B cell (primary cell): ENCODE measurements around the gene ANGPTL2. TPM values are rescaled to one million over a fixed set of nuclear protein-coding genes. Genes with fewer than 3 reads are reported as not detected.

Source experiments
- ATAC-seq: fragments of 200-7000 bp; cut with Tn5 transposase; one replicate; pipeline ENCODE4 v1.10.0; 2021; ENCODE audit warnings: low read depth, mild to moderate bottlenecking, moderate number of reproducible peaks, moderate library complexity
- CTCF ChIA-PET: fragments of 350-600 bp; sonication (Branson Sonifier 250); formaldehyde crosslinking; loops from one replicate; lab custom pipeline; 2021; ENCODE audit warnings: antibody characterized with exemption, inconsistent platforms; lab: Charles Lee
- POLR2A ChIA-PET: fragments of 350-600 bp; sonication (Branson Sonifier 250); formaldehyde crosslinking; loops from one replicate; lab custom pipeline; 2021; ENCODE audit warnings: antibody characterized with exemption; lab: Charles Lee
- DNase-seq: peaks from one replicate; pipeline ENCODE4 v3.0.0; 2013
- H2AFZ ChIP-seq: 2 replicates; pipeline ENCODE4 v1.6.1; 2012; ENCODE audit warnings: mild to moderate bottlenecking, low read depth, low read length; ENCODE audit not compliant: insufficient read depth, poor library complexity, severe bottlenecking
- H3K27ac ChIP-seq, 2 donors: 1 replicate in 1 of 2; 2 replicates in 1 of 2; pipeline ENCODE4 v1.5.1; 2012 to 2013; ENCODE audit warnings: low read length in 2 of 2, mild to moderate bottlenecking in 2 of 2, moderate library complexity in 1 of 2
- H3K27me3 ChIP-seq, 4 experiments: fragments of 200-600 bp in 1 of 4; sonication (generic) in 1 of 4; replicated peaks in 1 of 4; 1 replicate in 2 of 4; 2 replicates in 2 of 4; pipeline versions ENCODE4 v1.6.1 to v1.7.0; 2013 to 2016; ENCODE audit warnings: low read length in 3 of 4, mild to moderate bottlenecking in 2 of 4, mixed read lengths in 1 of 4, moderate library complexity in 1 of 4; ENCODE audit not compliant: insufficient read depth in 4 of 4, control insufficient read depth in 3 of 4; ENCODE audit errors: control extremely low read depth in 1 of 4
- H3K36me3 ChIP-seq, 2 experiments: replicated peaks in 1 of 2; 1 replicate in 1 of 2; 2 replicates in 1 of 2; pipeline versions ENCODE4 v1.6.1 to v1.7.1; 2013; ENCODE audit warnings: low read length in 1 of 2; ENCODE audit not compliant: insufficient read depth in 2 of 2, control insufficient read depth in 1 of 2; ENCODE audit errors: control extremely low read depth in 1 of 2, extremely low read depth in 1 of 2
- H3K4me1 ChIP-seq, 2 donors: fragments of 200-600 bp in 1 of 2; sonication (generic) in 1 of 2; 1 replicate in 1 of 2; 2 replicates in 1 of 2; pipeline versions ENCODE4 v1.5.1 to v1.6.1; 2013 to 2017; ENCODE audit warnings: low read length in 2 of 2; ENCODE audit not compliant: control insufficient read depth in 2 of 2, insufficient read depth in 2 of 2
- H3K4me2 ChIP-seq: replicated peaks from 2 replicates; pipeline ENCODE3; 2012; ENCODE audit warnings: mild to moderate bottlenecking, low read depth, low read length; ENCODE audit not compliant: poor library complexity, severe bottlenecking
- H3K4me3 ChIP-seq, 5 experiments: fragments of 200-600 bp in 1 of 5; sonication (generic) in 1 of 5; 1 replicate in 3 of 5; 2 replicates in 2 of 5; pipeline versions ENCODE4 v1.5.1 to v1.7.0; 2011 to 2016; ENCODE audit warnings: low read length in 4 of 5, mild to moderate bottlenecking in 4 of 5, low read depth in 2 of 5, control low read depth in 1 of 5, moderate library complexity in 1 of 5; ENCODE audit not compliant: insufficient read depth in 1 of 5; ENCODE audit errors: control extremely low read depth in 1 of 5, extremely low read depth in 1 of 5
- H3K79me2 ChIP-seq: fragments of 200-600 bp; sonication (generic); one replicate; pipeline ENCODE4 v1.6.0; 2016; ENCODE audit warnings: low read length; ENCODE audit not compliant: control insufficient read depth, insufficient read depth
- H3K9ac ChIP-seq: fragments of 200-600 bp; sonication (generic); 2 replicates; pipeline ENCODE4 v1.6.1; 2017; ENCODE audit warnings: mild to moderate bottlenecking, low read length, moderate library complexity
- H3K9me3 ChIP-seq, 3 donors: one replicate each; pipeline versions ENCODE4 v1.6.1 to v1.7.1; 2013; ENCODE audit warnings: low read length in 2 of 3; ENCODE audit not compliant: control insufficient read depth in 2 of 3, insufficient read depth in 1 of 3; ENCODE audit errors: control extremely low read depth in 1 of 3
- H4K20me1 ChIP-seq: 2 replicates; pipeline ENCODE4 v1.6.0; 2012; ENCODE audit warnings: mild to moderate bottlenecking, low read length; ENCODE audit not compliant: insufficient read depth, control insufficient read depth, poor library complexity, severe bottlenecking
- H3K27ac Mint-ChIP-seq: one replicate; pipeline ENCODE4 v1.8.0; 2021; ENCODE audit warnings: mixed read lengths
- H3K27me3 Mint-ChIP-seq: one replicate; pipeline ENCODE4 v1.8.0; 2021; ENCODE audit warnings: mixed read lengths
- H3K4me1 Mint-ChIP-seq: one replicate; pipeline ENCODE4 v1.8.0; 2021; ENCODE audit warnings: mixed read lengths
- H3K4me3 Mint-ChIP-seq: one replicate; pipeline ENCODE4 v1.8.0; 2021; ENCODE audit warnings: mixed read lengths
- H3K9me3 Mint-ChIP-seq: one replicate; pipeline ENCODE4 v1.8.0; 2022; ENCODE audit warnings: mixed read lengths; ENCODE audit not compliant: insufficient read depth
- CTCF ChIP-seq: fragments of 200-600 bp; IDR thresholded peaks from one replicate; pipeline ENCODE4 v1.8.0; 2022; ENCODE audit warnings: antibody characterized with exemption, mild to moderate bottlenecking
- EZH2 ChIP-seq: IDR thresholded peaks from 2 replicates; pipeline ENCODE4 v1.6.1; 2012; ENCODE audit warnings: borderline replicate concordance, low read depth, mild to moderate bottlenecking, moderate library complexity, low read length; ENCODE audit not compliant: insufficient read depth, poor library complexity, severe bottlenecking
- WGBS: methylation state at CpG from one replicate; pipeline ENCODE4 v1.1.5; 2013; ENCODE audit warnings: missing lambda C conversion rate; ENCODE audit not compliant: insufficient coverage; 5-methylcytosine and 5-hydroxymethylcytosine counted together
- intact Hi-C: fragments of 100-400 bp; cut with micrococcal nuclease; formaldehyde crosslinking; loops from one replicate; pipeline ENCODE4 v1.10.0; 2022
- polyA plus RNA-seq: library from polyadenylated mRNA; depleted of rRNA; stranded (reverse); fragments of >200 nt; gene quantifications from 2 replicates; pipeline ENCODE4 v1.2.3, GENCODE V29; 2012
- total RNA-seq, 2 donors: library from RNA; stranded (reverse); fragments of 120-200 nt in 1 of 2; gene quantifications; 1 replicate in 1 of 2; 2 replicates in 1 of 2; pipeline versions ENCODE4 v1.2.3 to v1.2.4, GENCODE V29; 2013 to 2022

ANGPTL2 gene
- total and polyA plus RNA-seq, 2 donors (not counting 1 experiment from before 2014, with no cell fraction given), result not detected

DNA sequence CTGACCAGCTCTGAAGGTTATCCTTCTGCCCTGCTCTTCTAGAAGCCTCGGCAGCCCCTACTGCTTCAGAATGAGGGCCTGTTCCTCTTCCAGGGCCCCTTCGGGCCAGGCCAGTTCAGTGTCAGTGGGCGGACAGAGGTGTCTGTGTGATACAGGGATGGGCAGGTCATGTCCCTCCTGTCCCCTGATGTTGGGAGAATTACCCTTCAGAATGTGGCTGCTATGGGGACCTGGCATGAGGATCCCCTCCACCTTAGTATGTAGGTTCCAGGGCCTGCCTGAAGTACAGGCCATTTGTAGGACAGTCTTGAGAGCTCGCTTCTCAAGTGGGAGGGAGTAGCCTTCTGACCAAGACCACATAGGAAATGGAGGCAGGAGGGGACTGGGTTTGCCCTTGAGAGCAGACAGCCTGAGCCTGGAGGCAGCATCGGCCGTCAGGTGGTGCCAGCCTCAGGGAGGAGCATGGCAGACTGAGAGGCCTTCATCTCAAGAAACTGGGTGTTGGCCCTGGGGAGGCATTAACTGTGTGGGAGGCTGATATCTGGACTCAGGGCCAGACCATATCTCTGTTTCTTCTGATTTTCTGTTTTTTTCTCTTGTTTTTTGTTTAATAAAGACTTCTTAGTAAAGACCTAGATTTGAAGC, 32.0 kb downstream of the ANGPTL2 start:
- Histone ChIP-seq H3K27ac (no peak overlapping the region), H3K9ac (no peak overlapping the region), H2AFZ (no peak overlapping the region), H3K79me2 (no peaks in the 10 kb centered on the region), H3K4me3 (no peak overlapping the region), H3K4me1 (no peaks in the 10 kb centered on the region), H3K4me2 (no peak overlapping the region), H3K9me3 (no peaks in the 10 kb centered on the region), H3K36me3 (peaks cover 0 to 3% of the 10 kb centered on the region in 2 experiments), H3K27me3 (no peaks in the 10 kb centered on the region), H4K20me1 (no peaks in the 10 kb centered on the region)
- Mint-ChIP-seq H3K4me3 (no peak overlapping the region), H3K27ac (no peak overlapping the region), H3K4me1 (no peaks in the 10 kb centered on the region), H3K9me3 (no peaks in the 10 kb centered on the region), H3K27me3 (no peaks in the 10 kb centered on the region)
- ATAC-seq (no peak), DNase-seq (no peak)
- POLR2A ChIA-PET, result no interaction called here
- intact Hi-C loops, result no loop called here
- TF ChIP-seq CTCF (no peak), EZH2 (no peak)
- WGBS, result 100% methylated on average over 6 of the region's 6 CpGs
- CTCF ChIA-PET, result no interaction called here

DNA sequence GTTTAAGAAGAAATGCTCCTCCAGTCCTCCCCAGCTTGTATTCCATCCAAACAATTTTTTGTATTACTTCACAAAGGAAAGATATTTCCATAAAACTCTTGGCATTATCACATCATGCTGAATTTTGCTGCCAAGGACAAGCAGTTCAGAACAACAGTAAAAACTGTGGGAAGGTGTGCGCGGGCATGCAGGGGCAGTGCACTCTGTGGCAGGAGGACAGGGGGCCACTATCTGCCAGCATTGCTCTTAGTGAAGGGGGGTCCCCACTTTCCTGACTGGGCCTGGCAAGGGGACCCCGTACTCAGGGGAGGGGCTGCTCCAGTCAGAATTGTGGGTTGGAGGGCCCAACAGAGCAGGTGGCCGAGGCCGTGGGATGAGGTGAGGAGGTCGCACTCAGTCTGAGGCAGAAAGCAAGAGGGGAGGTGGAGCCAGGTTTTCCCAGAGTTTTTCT, 32.8 kb downstream of the ANGPTL2 start:
- no peaks in the 10 kb centered on the region for H3K27me3 ChIP-seq
- H3K4me3 ChIP-seq, result no peak overlapping the region
- POLR2A ChIA-PET, result no interaction called here
- no peaks in the 10 kb centered on the region for H3K9me3 Mint-ChIP-seq
- H3K4me2 ChIP-seq, result no peak overlapping the region
- DNase-seq, result no peak
- TF ChIP-seq CTCF (no peak), EZH2 (no peak)
- no peak overlapping the region for H3K4me3 Mint-ChIP-seq
- H3K27ac Mint-ChIP-seq, result no peak overlapping the region
- no peaks in the 10 kb centered on the region for H3K79me2 ChIP-seq
- H3K9me3 ChIP-seq, result no peaks in the 10 kb centered on the region
- 95% methylated on average over 6 of the region's 6 CpGs for WGBS
- no peaks in the 10 kb centered on the region for H4K20me1 ChIP-seq
- no peak overlapping the region for H3K27ac ChIP-seq
- H3K4me1 Mint-ChIP-seq, result no peaks in the 10 kb centered on the region
- H3K9ac ChIP-seq, result no peak overlapping the region
- H3K4me1 ChIP-seq, result no peaks in the 10 kb centered on the region
- ATAC-seq, result no peak
- intact Hi-C loops, result no loop called here
- H3K36me3 ChIP-seq, result peaks cover 0 to 3% of the 10 kb centered on the region in 2 experiments
- CTCF ChIA-PET, result no interaction called here
- H2AFZ ChIP-seq, result no peak overlapping the region
- no peaks in the 10 kb centered on the region for H3K27me3 Mint-ChIP-seq
